Tibial nerve (tissue), 4 donors: ENCODE results near the gene C1QTNF9B.

Experiments
- EP300 ChIP-seq, 2 donors: sonication (generic); formaldehyde crosslinking; IDR thresholded peaks; one replicate each; pipeline ENCODE4 v1.6.1; 2017; ENCODE audit warnings: antibody characterized with exemption in 2 of 2, mild to moderate bottlenecking in 1 of 2
- TF ChIP-seq, protein P1 (sequence below), 5 experiments: fragments of 200-600 bp in 3 of 5; fragments of 450-650 bp in 2 of 5; sonication (generic) in 3 of 5; IDR thresholded peaks; one replicate each; pipeline ENCODE4 v1.5.1; 2016 to 2019; ENCODE audit warnings: antibody characterized with exemption in 5 of 5, mild to moderate bottlenecking in 3 of 5, moderate library complexity in 2 of 5

DNA sequence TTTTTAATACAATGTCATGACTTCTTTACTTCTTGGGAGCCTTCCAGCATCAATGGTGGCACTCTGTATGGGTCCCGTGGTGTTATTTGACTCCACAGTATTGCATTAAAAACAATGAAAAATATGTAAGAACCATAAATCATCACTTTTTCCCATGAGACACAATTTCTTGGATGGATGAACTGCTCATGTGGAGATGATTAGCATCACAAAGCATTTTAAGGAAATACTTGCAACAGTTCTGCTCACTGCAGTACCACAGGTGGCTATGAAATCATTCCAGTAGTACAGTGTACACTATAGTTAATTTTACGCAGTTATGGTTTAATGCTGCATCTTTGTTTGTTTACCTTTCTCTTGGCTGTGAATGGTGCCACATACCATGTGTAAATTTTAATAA lies 37.2 kb upstream of the C1QTNF9B start:
- no peak for TF ChIP-seq EP300 (IDR thresholded peaks at IDR 0.05)
- TF ChIP-seq, protein P1, sequence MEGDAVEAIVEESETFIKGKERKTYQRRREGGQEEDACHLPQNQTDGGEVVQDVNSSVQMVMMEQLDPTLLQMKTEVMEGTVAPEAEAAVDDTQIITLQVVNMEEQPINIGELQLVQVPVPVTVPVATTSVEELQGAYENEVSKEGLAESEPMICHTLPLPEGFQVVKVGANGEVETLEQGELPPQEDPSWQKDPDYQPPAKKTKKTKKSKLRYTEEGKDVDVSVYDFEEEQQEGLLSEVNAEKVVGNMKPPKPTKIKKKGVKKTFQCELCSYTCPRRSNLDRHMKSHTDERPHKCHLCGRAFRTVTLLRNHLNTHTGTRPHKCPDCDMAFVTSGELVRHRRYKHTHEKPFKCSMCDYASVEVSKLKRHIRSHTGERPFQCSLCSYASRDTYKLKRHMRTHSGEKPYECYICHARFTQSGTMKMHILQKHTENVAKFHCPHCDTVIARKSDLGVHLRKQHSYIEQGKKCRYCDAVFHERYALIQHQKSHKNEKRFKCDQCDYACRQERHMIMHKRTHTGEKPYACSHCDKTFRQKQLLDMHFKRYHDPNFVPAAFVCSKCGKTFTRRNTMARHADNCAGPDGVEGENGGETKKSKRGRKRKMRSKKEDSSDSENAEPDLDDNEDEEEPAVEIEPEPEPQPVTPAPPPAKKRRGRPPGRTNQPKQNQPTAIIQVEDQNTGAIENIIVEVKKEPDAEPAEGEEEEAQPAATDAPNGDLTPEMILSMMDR (IDR thresholded peaks at IDR 0.05): no peak
